GM12872 (cell line): ENCODE results near the gene ACOT11.
A peak's percentile ranks its signal among the peaks of the same experiment; 100 is the strongest.

ENCODE experiments used
- CTCF ChIP-seq: IDR thresholded peaks from 3 replicates; pipeline ENCODE4 v1.5.1; 2011; ENCODE audit warnings: low read depth, mild to moderate bottlenecking, low read length, moderate library complexity; ENCODE audit not compliant: insufficient read depth

The ACOT11 gene

GRCh38 chr1:54520631-54521321 is 27.3 kb upstream of the ACOT11 start:
- no peak for TF ChIP-seq CTCF

- TF ChIP-seq CTCF = no peak
Observed at GRCh38 chr1:54528613-54529012, 19.4 kb upstream of the ACOT11 start.

GRCh38 chr1:54532033-54532432 is 16.0 kb upstream of the ACOT11 start:
- no peak for TF ChIP-seq CTCF

GRCh38 chr1:54537611-54538010 is 10.4 kb upstream of the ACOT11 start:
- TF ChIP-seq CTCF = no peak

- no peak for TF ChIP-seq CTCF
Observed at GRCh38 chr1:54538538-54538937, 9.5 kb upstream of the ACOT11 start.

- TF ChIP-seq CTCF = no peak
Observed at GRCh38 chr1:54540582-54541295, 7.3 kb upstream of the ACOT11 start.

GRCh38 chr1:54542120-54542961 is 5.7 kb upstream of the ACOT11 start:
- 0 out of 3 replicates have a peak, but pooled peaks have one; percentile 13 for TF ChIP-seq CTCF
